ENCODE measurements around the gene EAF1.

EAF1 gene

GRCh38 chr3:15434756-15435155 is 7.4 kb downstream of the EAF1 start:
- ChIA-PET POLR2A (no interaction called here), CTCF (no interaction called here)
- no peak for TF ChIP-seq L3MBTL2 (conservative IDR thresholded peaks at IDR 0.05)
- no peak for TF ChIP-seq ARNT (IDR thresholded peaks at IDR 0.05)
- TF ChIP-seq BHLHE40 (IDR thresholded peaks at IDR 0.05; ENCODE audit: borderline replicate concordance) = no peak
- TF ChIP-seq PKNOX1 (IDR thresholded peaks at IDR 0.05) = no peak
- TF ChIP-seq FOXA1 (IDR thresholded peaks at IDR 0.05) = no peak
- no peak for TF ChIP-seq FOXM1 (IDR thresholded peaks at IDR 0.05; ENCODE audit: borderline replicate concordance)
- no peak for DNase-seq (ENCODE audit: extremely low spot score)

- no peak for DNase-seq (ENCODE audit: extremely low spot score)
- ChIA-PET CTCF (no interaction called here), POLR2A (no interaction called here)
- no peak for TF ChIP-seq TARDBP (IDR thresholded peaks at IDR 0.05)
- no peak for TF ChIP-seq PKNOX1 (IDR thresholded peaks at IDR 0.05)
- no peak for TF ChIP-seq BHLHE40 (IDR thresholded peaks at IDR 0.05; ENCODE audit: borderline replicate concordance)
Measured at GRCh38 chr3:15436246-15436645, 8.8 kb downstream of the EAF1 start.

DNA sequence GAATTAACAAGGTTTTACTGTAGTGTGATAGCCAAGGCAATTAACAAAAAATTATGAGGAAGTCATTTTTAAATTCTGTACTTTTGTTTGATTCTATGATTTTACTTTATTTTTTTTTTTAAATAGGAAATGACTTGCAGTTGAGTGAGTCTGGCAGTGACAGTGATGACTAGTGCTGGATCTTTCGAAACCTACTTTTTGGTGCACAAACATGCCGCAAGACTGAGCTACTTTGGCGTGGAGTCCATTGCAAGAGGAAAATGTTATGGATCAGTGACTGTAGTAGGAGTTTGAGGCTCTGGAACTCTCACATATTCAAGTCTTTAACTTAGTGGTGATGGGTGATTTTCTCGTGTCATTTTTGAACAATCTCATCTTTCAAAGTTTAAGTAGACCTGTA is 11.6 kb downstream of the EAF1 start:
- TF ChIP-seq TARDBP (IDR thresholded peaks at IDR 0.05) (no peak), NFRKB (IDR thresholded peaks at IDR 0.05) (no peak), FOXA1 (IDR thresholded peaks at IDR 0.05) (no peak)
- ChIA-PET CTCF (no interaction called here), POLR2A (no interaction called here)
- no peak for DNase-seq (ENCODE audit: extremely low spot score)

DNA sequence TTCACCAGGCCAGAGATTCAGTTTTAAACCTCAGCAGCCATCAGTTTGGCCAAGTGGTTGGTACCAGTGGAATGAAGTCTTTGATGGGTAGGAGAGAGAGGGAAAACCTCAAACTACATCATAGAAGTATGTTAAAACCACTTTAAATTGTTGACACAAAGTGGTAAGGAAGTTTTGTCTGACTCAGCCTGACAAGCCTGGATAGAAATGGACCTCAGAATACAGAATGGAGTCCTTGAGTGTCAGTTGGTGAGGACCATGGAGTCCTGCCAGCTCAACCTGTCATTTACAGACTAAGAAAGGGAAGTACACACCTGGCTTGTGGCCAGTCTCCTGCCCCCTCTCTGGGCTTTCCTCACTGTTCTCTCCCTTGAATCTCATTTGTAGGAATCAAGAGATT is 12.1 kb downstream of the EAF1 start:
- POLR2A ChIA-PET = no interaction called here
- no peak for DNase-seq (ENCODE audit: extremely low spot score)
- CTCF ChIA-PET = no interaction called here
- no peak for TF ChIP-seq LEF1 (IDR thresholded peaks at IDR 0.05; ENCODE audit: borderline replicate concordance)
- TF ChIP-seq ARNT (IDR thresholded peaks at IDR 0.05) = no peak
- TF ChIP-seq PKNOX1 (IDR thresholded peaks at IDR 0.05) = no peak
- no peak for TF ChIP-seq FOXA1 (IDR thresholded peaks at IDR 0.05)
- no peak for TF ChIP-seq FOXK2 (IDR thresholded peaks at IDR 0.05)
- no peak for TF ChIP-seq TARDBP (IDR thresholded peaks at IDR 0.05)
- no peak for TF ChIP-seq NFRKB (IDR thresholded peaks at IDR 0.05)
- no peak for TF ChIP-seq BHLHE40 (IDR thresholded peaks at IDR 0.05; ENCODE audit: borderline replicate concordance)
- TF ChIP-seq SUZ12 (IDR thresholded peaks at IDR 0.05) = no peak

DNA sequence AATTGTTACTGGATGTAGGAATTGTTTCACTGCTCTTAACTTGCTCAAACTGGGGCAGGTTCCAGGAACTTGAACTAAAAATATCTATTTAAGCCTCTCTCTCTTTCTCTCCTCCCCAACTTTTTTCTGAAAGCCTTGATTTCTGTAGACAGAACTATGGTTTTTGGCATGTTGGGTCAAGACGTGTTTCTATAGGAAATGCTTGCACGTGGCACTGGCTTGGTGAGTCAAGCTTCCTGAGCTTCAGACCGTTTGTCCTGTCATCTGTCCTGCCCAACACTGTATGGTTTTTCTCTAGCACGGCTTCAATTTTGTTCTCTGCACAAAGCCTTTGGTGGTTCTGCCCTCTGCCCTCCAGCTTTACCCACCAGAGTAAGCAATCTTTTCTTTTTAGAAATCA is 13.5 kb downstream of the EAF1 start:
- POLR2A ChIA-PET = no interaction called here

GRCh38 chr3:15443826-15444524 is 16.6 kb downstream of the EAF1 start:
- CTCF ChIA-PET = no interaction called here
- TF ChIP-seq BHLHE40 (IDR thresholded peaks at IDR 0.05; ENCODE audit: borderline replicate concordance) (no peak), NFRKB (IDR thresholded peaks at IDR 0.05) (no peak), L3MBTL2 (conservative IDR thresholded peaks at IDR 0.05) (no peak), FOXA1 (IDR thresholded peaks at IDR 0.05) (no peak), HDGF (IDR thresholded peaks at IDR 0.05; ENCODE audit: borderline replicate concordance) (no peak), ARNT (IDR thresholded peaks at IDR 0.05) (no peak), ELF4 (IDR thresholded peaks at IDR 0.05) (no peak), FOXM1 (IDR thresholded peaks at IDR 0.05; ENCODE audit: borderline replicate concordance) (no peak), CTBP1 (IDR thresholded peaks at IDR 0.05; ENCODE audit: borderline replicate concordance) (no peak)
- POLR2A ChIA-PET = no interaction called here
- no peak for DNase-seq (ENCODE audit: extremely low spot score)

More for the DNA sequence above, 13.5 kb downstream of the EAF1 start:
- no peak for DNase-seq (ENCODE audit: extremely low spot score)
- TF ChIP-seq FOXA1 (IDR thresholded peaks at IDR 0.05) (no peak), PKNOX1 (IDR thresholded peaks at IDR 0.05) (no peak)
- CTCF ChIA-PET = no interaction called here

DNA sequence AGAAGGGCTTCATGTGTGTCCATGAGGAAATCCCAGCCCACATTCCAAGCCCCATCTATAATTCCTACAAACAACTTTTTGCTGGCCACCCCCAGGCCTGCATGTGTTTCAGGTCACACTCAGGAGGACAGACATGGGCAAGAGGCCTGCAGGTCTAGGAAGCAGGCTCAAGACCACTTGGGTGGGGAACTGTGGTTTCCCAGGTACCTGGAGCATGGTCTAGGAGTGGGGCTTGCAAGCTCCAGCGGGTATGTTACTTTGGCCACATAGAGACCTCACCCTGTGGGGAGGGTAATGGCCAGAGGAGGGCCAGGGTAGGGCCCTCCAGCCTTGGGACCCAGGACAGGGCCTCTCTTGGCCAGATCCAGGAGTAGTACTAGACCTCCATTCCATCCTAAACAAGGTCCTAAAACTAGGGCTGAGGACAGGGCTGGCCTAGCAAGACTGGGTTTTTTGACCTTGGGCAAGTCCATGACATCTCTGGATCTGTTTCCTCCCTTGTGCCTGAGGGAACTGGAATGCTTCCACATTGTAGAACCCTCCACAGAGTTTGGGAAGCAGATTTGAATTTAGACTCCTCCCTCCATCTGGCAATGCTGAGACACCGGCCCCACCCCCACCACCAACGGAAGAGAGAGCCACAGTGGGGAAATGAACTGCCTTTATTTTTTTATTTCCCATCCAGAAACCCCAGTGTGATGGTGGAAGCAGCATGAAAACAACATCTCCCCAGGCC is 22.3 kb downstream of the EAF1 start:
- ChIA-PET POLR2A (no interaction called here), CTCF (no interaction called here)
- TF ChIP-seq HDGF (IDR thresholded peaks at IDR 0.05; ENCODE audit: borderline replicate concordance) (no peak), FOXK2 (IDR thresholded peaks at IDR 0.05) (no peak), LEF1 (IDR thresholded peaks at IDR 0.05; ENCODE audit: borderline replicate concordance) (no peak), TARDBP (IDR thresholded peaks at IDR 0.05) (no peak), FOXM1 (IDR thresholded peaks at IDR 0.05; ENCODE audit: borderline replicate concordance) (no peak), SP1 (IDR thresholded peaks at IDR 0.05) (no peak), PKNOX1 (IDR thresholded peaks at IDR 0.05) (no peak), ARNT (IDR thresholded peaks at IDR 0.05) (no peak), L3MBTL2 (conservative IDR thresholded peaks at IDR 0.05) (no peak), CTBP1 (IDR thresholded peaks at IDR 0.05; ENCODE audit: borderline replicate concordance) (no peak), FOXA1 (IDR thresholded peaks at IDR 0.05) (no peak), NFRKB (IDR thresholded peaks at IDR 0.05) (no peak), ZNF384 (IDR thresholded peaks at IDR 0.05) (no peak), BHLHE40 (IDR thresholded peaks at IDR 0.05; ENCODE audit: borderline replicate concordance) (no peak)
- DNase-seq (ENCODE audit: extremely low spot score) = no peak

Data from HEK293T (cell line).